PC-9 (cell line): ENCODE measurements around the gene CCDC174. TPM values are rescaled to one million over a fixed set of nuclear protein-coding genes. Genes with fewer than 3 reads are reported as not detected.

Experiments used
- BruUV-seq: library from RNA; stranded (reverse); fragments of 400-500 nt; replicated peaks from 2 replicates; lab custom pipeline; 2021; lab: Mats Ljungman, UMichigan
- CTCF ChIA-PET: fragments of 300-600 bp; sonication (Branson Sonifier 250); formaldehyde crosslinking; loops from one replicate; lab custom pipeline; 2022; ENCODE audit warnings: antibody characterized with exemption; lab: Charles Lee
- POLR2A ChIA-PET: fragments of 300-600 bp; sonication (Branson Sonifier 250); formaldehyde crosslinking; loops from one replicate; lab custom pipeline; 2022; ENCODE audit warnings: antibody characterized with exemption; ENCODE audit not compliant: unreplicated experiment; lab: Charles Lee
- DNase-seq, 2 experiments: peaks; one replicate each; pipeline versions ENCODE4 v3.0.0 to v3.0.0-alpha.2; 2015 to 2022; ENCODE audit warnings: mixed read lengths in 1 of 2
- H2AFZ ChIP-seq: fragments of 200-600 bp; sonication (generic); 2 replicates; pipeline ENCODE4 v1.8.1; 2017; ENCODE audit warnings: antibody characterized with exemption
- H3F3A ChIP-seq: fragments of 200-600 bp; sonication (generic); 2 replicates; pipeline ENCODE4 v1.8.1; 2017; ENCODE audit warnings: antibody characterized with exemption, mild to moderate bottlenecking, low read depth; ENCODE audit not compliant: insufficient read depth
- H3K27ac ChIP-seq: fragments of 200-600 bp; sonication (generic); 2 replicates; pipeline ENCODE4 v1.6.1; 2016; ENCODE audit warnings: mixed run types
- H3K27me3 ChIP-seq: fragments of 200-600 bp; sonication (generic); 2 replicates; pipeline ENCODE4 v1.6.1; 2016; ENCODE audit warnings: low read depth, mixed run types; ENCODE audit not compliant: insufficient read depth
- H3K36me3 ChIP-seq: fragments of 200-600 bp; sonication (generic); 2 replicates; pipeline ENCODE4 v1.6.1; 2016; ENCODE audit warnings: low read depth, mixed run types
- H3K4me1 ChIP-seq: fragments of 200-600 bp; sonication (generic); replicated peaks from 2 replicates; pipeline ENCODE4 v1.6.1; 2016; ENCODE audit warnings: mixed run types; ENCODE audit not compliant: insufficient read depth
- H3K4me2 ChIP-seq: fragments of 200-600 bp; sonication (generic); 2 replicates; pipeline ENCODE4 v1.6.1; 2017; ENCODE audit warnings: mixed run types
- H3K4me3 ChIP-seq: fragments of 200-600 bp; sonication (generic); 2 replicates; pipeline ENCODE4 v1.6.1; 2016; ENCODE audit warnings: mixed run types
- H3K79me2 ChIP-seq: fragments of 200-600 bp; sonication (generic); 2 replicates; pipeline ENCODE4 v1.6.1; 2017; ENCODE audit warnings: low read depth, mixed run types
- H3K9me2 ChIP-seq: fragments of 200-600 bp; sonication (generic); 2 replicates; pipeline ENCODE4 v1.8.1; 2017; ENCODE audit warnings: mild to moderate bottlenecking; ENCODE audit not compliant: insufficient read depth
- H3K9me3 ChIP-seq: fragments of 200-600 bp; sonication (generic); 2 replicates; pipeline ENCODE4 v1.8.1; 2016; ENCODE audit warnings: low read depth; ENCODE audit not compliant: insufficient read depth
- H4K20me1 ChIP-seq: fragments of 200-600 bp; sonication (generic); 2 replicates; pipeline ENCODE4 v1.8.1; 2017; ENCODE audit not compliant: insufficient read depth
- EZH2 ChIP-seq: fragments of 200-600 bp; sonication (generic); IDR thresholded peaks from 2 replicates; pipeline ENCODE4 v1.8.0; 2017; ENCODE audit warnings: antibody characterized with exemption, low read depth
- intact Hi-C: fragments of 100-400 bp; cut with micrococcal nuclease; formaldehyde crosslinking; loops from one replicate; pipeline ENCODE4 v1.10.0; 2022; ENCODE audit not compliant: unreplicated experiment
- total RNA-seq: library from RNA; stranded (reverse); gene quantifications from 2 replicates; pipeline ENCODE4 v1.2.3, GENCODE V29; 2021
- TF ChIP-seq, protein P1 (sequence below): fragments of 200-600 bp; sonication (generic); conservative IDR thresholded peaks from 2 replicates; pipeline ENCODE4 v1.6.1; 2017; ENCODE audit warnings: mixed run types, antibody characterized with exemption, mild to moderate bottlenecking, moderate library complexity

CCDC174 gene
- total RNA-seq, 1 experiment from 2014 or later: 14.7 TPM

DNA sequence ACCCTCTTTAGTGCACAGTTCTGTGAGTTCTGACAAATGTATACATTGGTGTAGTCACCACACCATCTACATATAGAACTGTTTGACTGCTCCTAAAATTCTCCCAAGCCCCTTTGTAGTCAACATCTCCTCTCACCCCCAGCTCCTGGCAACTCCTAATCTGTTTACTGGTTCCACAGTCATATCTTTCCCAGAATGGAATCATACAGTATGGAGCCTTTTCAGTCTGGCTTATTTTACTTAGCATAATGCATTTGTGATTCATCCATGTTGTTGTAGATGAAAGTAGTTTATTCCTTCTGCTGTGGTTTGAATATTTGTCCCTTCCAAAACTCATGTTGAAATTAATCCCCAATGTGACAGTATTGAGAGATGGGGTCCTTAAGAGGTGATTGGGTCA is 41.6 kb upstream of the CCDC174 start:
- POLR2A ChIA-PET: no interaction called here
- H2AFZ ChIP-seq: no peak overlapping the region
- no TSS peak for BruUV-seq

GRCh38 chr3:14614189-14614588 is 37.4 kb upstream of the CCDC174 start:
- CTCF ChIA-PET: interaction anchor here (0.6 kb wide), 1 partner anchor 65 kb away, joined by 5 read pairs; no protein-coding TSS in a partner anchor
- TF ChIP-seq, protein P1, sequence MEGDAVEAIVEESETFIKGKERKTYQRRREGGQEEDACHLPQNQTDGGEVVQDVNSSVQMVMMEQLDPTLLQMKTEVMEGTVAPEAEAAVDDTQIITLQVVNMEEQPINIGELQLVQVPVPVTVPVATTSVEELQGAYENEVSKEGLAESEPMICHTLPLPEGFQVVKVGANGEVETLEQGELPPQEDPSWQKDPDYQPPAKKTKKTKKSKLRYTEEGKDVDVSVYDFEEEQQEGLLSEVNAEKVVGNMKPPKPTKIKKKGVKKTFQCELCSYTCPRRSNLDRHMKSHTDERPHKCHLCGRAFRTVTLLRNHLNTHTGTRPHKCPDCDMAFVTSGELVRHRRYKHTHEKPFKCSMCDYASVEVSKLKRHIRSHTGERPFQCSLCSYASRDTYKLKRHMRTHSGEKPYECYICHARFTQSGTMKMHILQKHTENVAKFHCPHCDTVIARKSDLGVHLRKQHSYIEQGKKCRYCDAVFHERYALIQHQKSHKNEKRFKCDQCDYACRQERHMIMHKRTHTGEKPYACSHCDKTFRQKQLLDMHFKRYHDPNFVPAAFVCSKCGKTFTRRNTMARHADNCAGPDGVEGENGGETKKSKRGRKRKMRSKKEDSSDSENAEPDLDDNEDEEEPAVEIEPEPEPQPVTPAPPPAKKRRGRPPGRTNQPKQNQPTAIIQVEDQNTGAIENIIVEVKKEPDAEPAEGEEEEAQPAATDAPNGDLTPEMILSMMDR: no peak
- TF ChIP-seq EZH2: no peak
- H3K27ac ChIP-seq: no peak overlapping the region

More for the DNA sequence above, 41.6 kb upstream of the CCDC174 start:
- Histone ChIP-seq H3K4me1 (no peaks in the 10 kb centered on the region), H3K27me3 (peaks cover 36% of the 10 kb centered on the region), H3K9me2 (no peaks in the 10 kb centered on the region), H3K4me2 (no peak overlapping the region), H3K4me3 (no peak overlapping the region), H4K20me1 (no peaks in the 10 kb centered on the region), H3K36me3 (no peaks in the 10 kb centered on the region), H3K79me2 (no peaks in the 10 kb centered on the region), H3F3A (no peaks in the 10 kb centered on the region), H3K27ac (no peak overlapping the region), H3K9me3 (no peaks in the 10 kb centered on the region)
- DNase-seq: no peak
- CTCF ChIA-PET: no interaction called here
- intact Hi-C loops: no loop called here
- TF ChIP-seq, protein P1: no peak
- TF ChIP-seq EZH2: no peak

GRCh38 chr3:14614862-14615261 is 36.7 kb upstream of the CCDC174 start:
- H3K9me3 ChIP-seq: no peaks in the 10 kb centered on the region
- H3K4me1 ChIP-seq: peaks cover 9% of the 10 kb centered on the region
- intact Hi-C loops: no loop called here
- BruUV-seq: no TSS peak
- no peaks in the 10 kb centered on the region for H4K20me1 ChIP-seq
- H3F3A ChIP-seq: no peaks in the 10 kb centered on the region; the same call in 1 of the 2 replicates
- H3K27me3 ChIP-seq: peaks cover 25% of the 10 kb centered on the region
- no peaks in the 10 kb centered on the region for H3K36me3 ChIP-seq
- CTCF ChIA-PET: no interaction called here
- no peak overlapping the region for H3K4me3 ChIP-seq
- no peak for TF ChIP-seq EZH2
- TF ChIP-seq, protein P1: no peak
- POLR2A ChIA-PET: no interaction called here
- H3K27ac ChIP-seq: no peak overlapping the region
- H2AFZ ChIP-seq: no peak overlapping the region
- H3K9me2 ChIP-seq: no peaks in the 10 kb centered on the region
- H3K79me2 ChIP-seq: no peaks in the 10 kb centered on the region
- no peak for DNase-seq
- H3K4me2 ChIP-seq: no peak overlapping the region

More at GRCh38 chr3:14614189-14614588, 37.4 kb upstream of the CCDC174 start:
- H3K36me3 ChIP-seq: no peaks in the 10 kb centered on the region
- peaks cover 9% of the 10 kb centered on the region for H3K4me1 ChIP-seq
- no peak overlapping the region for H3K4me2 ChIP-seq
- H3K79me2 ChIP-seq: no peaks in the 10 kb centered on the region
- H2AFZ ChIP-seq: no peak overlapping the region
- H4K20me1 ChIP-seq: no peaks in the 10 kb centered on the region
- DNase-seq: no peak
- no peak overlapping the region for H3K4me3 ChIP-seq
- no peaks in the 10 kb centered on the region; the same call in 1 of the 2 replicates for H3F3A ChIP-seq
- POLR2A ChIA-PET: no interaction called here
- BruUV-seq: no TSS peak
- peaks cover 32% of the 10 kb centered on the region for H3K27me3 ChIP-seq
- H3K9me3 ChIP-seq: no peaks in the 10 kb centered on the region
- H3K9me2 ChIP-seq: no peaks in the 10 kb centered on the region
- intact Hi-C loops: no loop called here
